WI38 (cell line): Measurements from ENCODE around the gene SLC2A11.

ENCODE experiments used
- H3K4me3 ChIP-seq: 2 replicates; pipeline ENCODE4 v1.5.1; 2011; ENCODE audit warnings: low read depth, mild to moderate bottlenecking, control low read depth, low read length
- CTCF ChIP-seq: IDR thresholded peaks from 2 replicates; pipeline ENCODE4 v1.5.1; 2012; ENCODE audit warnings: low read depth, mild to moderate bottlenecking, control low read depth, low read length

The SLC2A11 gene

GRCh38 chr22:23833017-23833751 lies 24.5 kb upstream of the SLC2A11 start:
- H3K4me3 ChIP-seq, result no peak overlapping the region
- TF ChIP-seq CTCF, result no peak

GRCh38 chr22:23833911-23834317 lies 23.8 kb upstream of the SLC2A11 start:
- TF ChIP-seq CTCF, result no peak
- H3K4me3 ChIP-seq, result no peak overlapping the region

GRCh38 chr22:23834406-23834792 lies 23.3 kb upstream of the SLC2A11 start:
- TF ChIP-seq CTCF, result no peak
- H3K4me3 ChIP-seq, result no peak overlapping the region

- no peak for TF ChIP-seq CTCF
- H3K4me3 ChIP-seq, result no peak overlapping the region
Observed at GRCh38 chr22:23834793-23835483, 22.7 kb upstream of the SLC2A11 start.

- TF ChIP-seq CTCF, result no peak
- no peak overlapping the region for H3K4me3 ChIP-seq
Observed at GRCh38 chr22:23835484-23836144, 22.1 kb upstream of the SLC2A11 start.

GRCh38 chr22:23836281-23836680 lies 21.4 kb upstream of the SLC2A11 start:
- no peak overlapping the region for H3K4me3 ChIP-seq
- no peak for TF ChIP-seq CTCF
